MM.1S (cell line): Measurements from ENCODE around the gene GON4L.

ENCODE experiments used
- DNase-seq: peaks from one replicate; pipeline ENCODE4 v3.0.0-alpha.2; 2015
- H2AFZ ChIP-seq: fragments of 300-600 bp; sonication (generic); 2 replicates; pipeline ENCODE4 v1.6.0; 2016; ENCODE audit warnings: antibody characterized with exemption, low read length
- H3F3A ChIP-seq: fragments of 300-600 bp; sonication (generic); 2 replicates; pipeline ENCODE4 v1.6.1; 2016; ENCODE audit warnings: mild to moderate bottlenecking, antibody characterized with exemption, low read length, moderate library complexity, mixed read lengths; ENCODE audit not compliant: insufficient read depth
- H3K27ac ChIP-seq: fragments of 300-600 bp; sonication (generic); 2 replicates; pipeline ENCODE4 v1.5.1; 2016; ENCODE audit warnings: mild to moderate bottlenecking, low read length
- H3K27me3 ChIP-seq: fragments of 300-600 bp; sonication (generic); replicated peaks from 2 replicates; pipeline ENCODE4 v1.6.0; 2016; ENCODE audit warnings: low read length; ENCODE audit not compliant: insufficient read depth
- H3K36me3 ChIP-seq: fragments of 300-600 bp; sonication (generic); replicated peaks from 2 replicates; pipeline ENCODE4 v1.6.1; 2016; ENCODE audit warnings: mild to moderate bottlenecking, low read length, mixed read lengths; ENCODE audit not compliant: insufficient read depth
- H3K4me1 ChIP-seq: fragments of 300-600 bp; sonication (generic); 2 replicates; pipeline ENCODE4 v1.6.1; 2016; ENCODE audit warnings: low read length, mixed read lengths
- H3K4me2 ChIP-seq: fragments of 300-600 bp; sonication (generic); 2 replicates; pipeline ENCODE4 v1.6.0; 2016; ENCODE audit warnings: low read depth, low read length
- H3K4me3 ChIP-seq: fragments of 300-600 bp; sonication (generic); 2 replicates; pipeline ENCODE4 v1.5.1; 2016; ENCODE audit warnings: low read length, mixed read lengths
- H3K79me2 ChIP-seq: fragments of 300-600 bp; sonication (generic); 2 replicates; pipeline ENCODE4 v1.6.1; 2016; ENCODE audit warnings: mixed run types, low read length, mixed read lengths
- H3K9ac ChIP-seq: fragments of 300-600 bp; sonication (generic); 2 replicates; pipeline ENCODE4 v1.6.1; 2016; ENCODE audit warnings: low read length, mixed read lengths
- H3K9me2 ChIP-seq: fragments of 300-600 bp; sonication (generic); replicated peaks from 2 replicates; pipeline ENCODE4 v1.6.1; 2016; ENCODE audit warnings: mild to moderate bottlenecking, low read length, mixed read lengths; ENCODE audit not compliant: insufficient read depth
- H3K9me3 ChIP-seq: fragments of 300-600 bp; sonication (generic); replicated peaks from 2 replicates; pipeline ENCODE4 v1.6.1; 2016; ENCODE audit warnings: mild to moderate bottlenecking, low read length, mixed read lengths; ENCODE audit not compliant: insufficient read depth
- H4K20me1 ChIP-seq: fragments of 300-600 bp; sonication (generic); 2 replicates; pipeline ENCODE4 v1.6.1; 2016; ENCODE audit warnings: mild to moderate bottlenecking, low read length, moderate library complexity, mixed read lengths; ENCODE audit not compliant: insufficient read depth
- EZH2 ChIP-seq: fragments of 300-600 bp; sonication (generic); optimal IDR thresholded peaks from 2 replicates; pipeline ENCODE3; 2017; ENCODE audit warnings: low read depth, mild to moderate bottlenecking, antibody characterized with exemption, low read length, mixed read lengths
- EZH2phosphoT487 ChIP-seq: fragments of 300-600 bp; sonication (generic); IDR thresholded peaks from 2 replicates; pipeline ENCODE4 v1.6.1; 2018; ENCODE audit warnings: antibody characterized with exemption, low read length
- TF ChIP-seq, protein P1 (sequence below): fragments of 300-600 bp; sonication (generic); IDR thresholded peaks from 2 replicates; pipeline ENCODE4 v1.5.1; 2016; ENCODE audit warnings: antibody characterized with exemption, low read length, mixed read lengths

GON4L gene

DNA sequence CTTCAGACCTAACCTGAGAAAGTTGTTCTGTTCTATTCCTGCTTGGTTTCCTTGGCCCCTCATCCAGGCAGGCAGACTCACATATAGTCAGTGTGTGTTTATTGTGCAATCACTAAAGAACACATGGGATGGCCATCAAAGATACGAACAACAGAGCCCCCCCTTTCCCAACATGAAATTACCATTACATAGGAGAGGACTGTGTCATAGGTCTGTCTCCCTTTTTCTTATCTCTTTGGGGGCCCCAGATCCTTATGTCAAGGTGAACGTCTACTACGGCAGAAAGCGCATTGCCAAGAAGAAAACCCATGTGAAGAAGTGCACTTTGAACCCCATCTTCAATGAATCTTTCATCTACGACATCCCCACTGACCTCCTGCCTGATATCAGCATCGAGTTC is 23.9 kb upstream of the GON4L start:
- Histone ChIP-seq H3K36me3 (no peaks in the 10 kb centered on the region), H3K79me2 (no peaks in the 10 kb centered on the region), H3F3A (no peaks in the 10 kb centered on the region), H3K27ac (no peak overlapping the region), H3K9me3 (no peaks in the 10 kb centered on the region), H3K27me3 (no peaks in the 10 kb centered on the region), H4K20me1 (no peaks in the 10 kb centered on the region), H3K4me3 (no peak overlapping the region), H3K9ac (no peak overlapping the region), H2AFZ (no peak overlapping the region), H3K4me2 (no peak overlapping the region), H3K4me1 (no peaks in the 10 kb centered on the region), H3K9me2 (no peaks in the 10 kb centered on the region)
- no peak for DNase-seq
- TF ChIP-seq, protein P1, sequence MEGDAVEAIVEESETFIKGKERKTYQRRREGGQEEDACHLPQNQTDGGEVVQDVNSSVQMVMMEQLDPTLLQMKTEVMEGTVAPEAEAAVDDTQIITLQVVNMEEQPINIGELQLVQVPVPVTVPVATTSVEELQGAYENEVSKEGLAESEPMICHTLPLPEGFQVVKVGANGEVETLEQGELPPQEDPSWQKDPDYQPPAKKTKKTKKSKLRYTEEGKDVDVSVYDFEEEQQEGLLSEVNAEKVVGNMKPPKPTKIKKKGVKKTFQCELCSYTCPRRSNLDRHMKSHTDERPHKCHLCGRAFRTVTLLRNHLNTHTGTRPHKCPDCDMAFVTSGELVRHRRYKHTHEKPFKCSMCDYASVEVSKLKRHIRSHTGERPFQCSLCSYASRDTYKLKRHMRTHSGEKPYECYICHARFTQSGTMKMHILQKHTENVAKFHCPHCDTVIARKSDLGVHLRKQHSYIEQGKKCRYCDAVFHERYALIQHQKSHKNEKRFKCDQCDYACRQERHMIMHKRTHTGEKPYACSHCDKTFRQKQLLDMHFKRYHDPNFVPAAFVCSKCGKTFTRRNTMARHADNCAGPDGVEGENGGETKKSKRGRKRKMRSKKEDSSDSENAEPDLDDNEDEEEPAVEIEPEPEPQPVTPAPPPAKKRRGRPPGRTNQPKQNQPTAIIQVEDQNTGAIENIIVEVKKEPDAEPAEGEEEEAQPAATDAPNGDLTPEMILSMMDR, result no peak
- no peak for TF ChIP-seq EZH2phosphoT487

DNA sequence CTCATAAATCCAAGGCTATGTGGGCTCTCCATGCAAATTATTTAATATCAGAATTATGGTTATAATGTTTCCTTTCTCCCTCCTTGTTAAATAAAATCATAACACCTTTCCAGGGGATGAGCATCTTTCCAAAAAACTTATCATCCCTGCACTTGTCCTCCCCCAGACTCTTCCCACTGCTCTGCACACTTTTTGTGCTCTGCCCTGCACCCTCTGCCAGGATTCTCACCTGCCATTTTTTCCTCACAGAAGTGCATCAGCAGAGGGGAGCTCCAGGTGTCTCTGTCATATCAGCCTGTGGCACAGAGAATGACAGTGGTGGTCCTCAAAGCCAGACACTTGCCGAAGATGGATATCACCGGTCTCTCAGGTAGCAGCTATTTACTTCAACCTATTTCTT is 23.2 kb upstream of the GON4L start:
- H4K20me1 ChIP-seq, result no peaks in the 10 kb centered on the region
- H3K27ac ChIP-seq, result no peak overlapping the region
- no peak overlapping the region for H3K9ac ChIP-seq
- no peaks in the 10 kb centered on the region for H3K36me3 ChIP-seq
- H3K4me3 ChIP-seq, result no peak overlapping the region
- TF ChIP-seq EZH2 (no peak), EZH2phosphoT487 (no peak)
- TF ChIP-seq, protein P1, result no peak
- no peaks in the 10 kb centered on the region for H3K9me3 ChIP-seq
- H2AFZ ChIP-seq, result no peak overlapping the region
- H3K79me2 ChIP-seq, result no peaks in the 10 kb centered on the region
- H3K4me1 ChIP-seq, result no peaks in the 10 kb centered on the region
- no peak for DNase-seq
- H3K27me3 ChIP-seq, result no peaks in the 10 kb centered on the region
- no peaks in the 10 kb centered on the region for H3K9me2 ChIP-seq
- H3K4me2 ChIP-seq, result no peak overlapping the region
- no peaks in the 10 kb centered on the region for H3F3A ChIP-seq

DNA sequence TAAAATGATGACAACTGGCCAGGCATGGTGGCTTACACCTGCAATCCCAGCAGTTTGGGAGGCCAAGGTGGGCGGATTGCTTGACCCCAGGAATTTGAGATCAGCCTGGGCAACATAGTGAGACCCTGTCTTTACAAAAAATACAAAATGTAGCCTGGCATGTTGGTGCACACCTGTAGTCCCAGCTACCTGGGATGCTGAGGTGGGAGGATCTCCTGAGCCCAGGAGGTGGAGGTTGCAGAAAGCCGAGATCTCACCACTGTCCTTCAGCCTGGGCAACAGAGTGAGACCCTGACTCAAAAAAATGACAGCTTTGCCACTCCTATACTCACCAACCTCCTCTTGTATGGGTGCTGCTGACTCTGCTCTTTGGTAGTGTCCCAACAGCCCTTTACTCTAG is 20.9 kb upstream of the GON4L start:
- Histone ChIP-seq H3F3A (no peaks in the 10 kb centered on the region), H2AFZ (no peak overlapping the region), H3K9me3 (no peaks in the 10 kb centered on the region), H3K79me2 (no peaks in the 10 kb centered on the region), H3K4me2 (no peak overlapping the region), H3K9me2 (no peaks in the 10 kb centered on the region), H4K20me1 (no peaks in the 10 kb centered on the region), H3K4me3 (no peak overlapping the region), H3K4me1 (no peaks in the 10 kb centered on the region), H3K9ac (no peak overlapping the region), H3K27ac (no peak overlapping the region), H3K36me3 (no peaks in the 10 kb centered on the region), H3K27me3 (no peaks in the 10 kb centered on the region)
- DNase-seq, result no peak
- TF ChIP-seq, protein P1, result no peak
- TF ChIP-seq EZH2phosphoT487, result no peak
- no peak for TF ChIP-seq EZH2

DNA sequence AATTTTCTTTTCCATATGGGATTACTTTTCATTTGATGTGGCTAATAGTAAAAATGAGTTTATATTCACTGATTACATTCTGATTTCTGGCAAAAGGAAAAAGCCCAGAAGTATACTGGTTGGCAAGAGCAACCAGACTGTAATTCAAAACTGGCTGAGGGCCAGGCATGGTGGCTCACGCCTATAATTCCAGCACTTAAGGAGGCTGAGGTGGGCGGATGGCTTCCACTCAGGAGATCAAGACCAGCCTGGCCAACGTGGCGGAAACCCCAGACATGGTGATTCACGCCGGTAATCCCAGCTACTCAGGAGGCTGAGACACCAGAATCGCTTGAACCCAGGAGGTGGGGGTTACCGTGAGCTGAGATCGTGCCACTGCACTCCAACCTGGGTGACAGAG is 16.8 kb upstream of the GON4L start:
- H3K36me3 ChIP-seq, result no peaks in the 10 kb centered on the region
- no peaks in the 10 kb centered on the region for H3K9me2 ChIP-seq
- no peaks in the 10 kb centered on the region for H3F3A ChIP-seq
- H3K9me3 ChIP-seq, result no peaks in the 10 kb centered on the region
- no peak overlapping the region for H3K27ac ChIP-seq
- H3K4me2 ChIP-seq, result no peak overlapping the region
- no peak overlapping the region for H3K9ac ChIP-seq
- H3K79me2 ChIP-seq, result no peaks in the 10 kb centered on the region
- H3K27me3 ChIP-seq, result no peaks in the 10 kb centered on the region
- no peak overlapping the region for H3K4me3 ChIP-seq
- no peak for DNase-seq
- H4K20me1 ChIP-seq, result no peaks in the 10 kb centered on the region
- H3K4me1 ChIP-seq, result no peaks in the 10 kb centered on the region
- no peak overlapping the region for H2AFZ ChIP-seq
- TF ChIP-seq, protein P1, result no peak
- TF ChIP-seq EZH2phosphoT487 (no peak), EZH2 (no peak)
